ENCODE data around the gene MLLT3.

MLLT3 gene

GRCh38 chr9:20624201-20625002 is 2.1 kb upstream of the MLLT3 start:
- peak; percentile 86 to 89 for DNase-seq

- no peak for DNase-seq
These were observed 1.4 kb upstream of the MLLT3 start for GRCh38 chr9:20623748-20624124.

GRCh38 chr9:20623021-20623747 is 885 bp upstream of the MLLT3 start:
- peak in 1 of 2 experiments; percentile 64 for DNase-seq

- DNase-seq = peak; percentile 69 to 84
These were observed 599 bp downstream of the MLLT3 start for GRCh38 chr9:20621471-20622329.

- peak in 1 of 2 experiments; percentile 34 for DNase-seq
These were observed 1.4 kb downstream of the MLLT3 start for GRCh38 chr9:20620650-20621470.

GRCh38 chr9:20619487-20620200 is 2.7 kb downstream of the MLLT3 start:
- DNase-seq = peak; percentile 45 to 50

- DNase-seq = peak; percentile 34 to 65
These were observed 3.9 kb downstream of the MLLT3 start for GRCh38 chr9:20618361-20618802.

GRCh38 chr9:20616808-20617207 is 5.5 kb downstream of the MLLT3 start:
- no peak for DNase-seq

GRCh38 chr9:20614602-20615216 is 7.6 kb downstream of the MLLT3 start:
- no peak for DNase-seq

- peak in 1 of 2 experiments; percentile 9 for DNase-seq
These were observed 10.5 kb downstream of the MLLT3 start for GRCh38 chr9:20611691-20612287.

- DNase-seq = no peak
These were observed 11.7 kb downstream of the MLLT3 start for GRCh38 chr9:20610591-20610990.

- DNase-seq = no peak
These were observed 13.7 kb downstream of the MLLT3 start for GRCh38 chr9:20608582-20608981.

- DNase-seq = peak in 1 of 2 experiments; percentile 58
These were observed 15.6 kb downstream of the MLLT3 start for GRCh38 chr9:20606652-20607051.

- DNase-seq = peak in 1 of 2 experiments; percentile 22
These were observed 17.7 kb downstream of the MLLT3 start for GRCh38 chr9:20604562-20604961.

- DNase-seq = no peak
These were observed 18.6 kb downstream of the MLLT3 start for GRCh38 chr9:20603524-20604268.

GRCh38 chr9:20601292-20601691 is 21.0 kb downstream of the MLLT3 start:
- DNase-seq = no peak

- DNase-seq = no peak
These were observed 23.1 kb downstream of the MLLT3 start for GRCh38 chr9:20599195-20599594.

- DNase-seq = no peak
These were observed 23.9 kb downstream of the MLLT3 start for GRCh38 chr9:20598367-20598766.

GRCh38 chr9:20597862-20598261 is 24.4 kb downstream of the MLLT3 start:
- no peak for DNase-seq

GRCh38 chr9:20594608-20595007 is 27.7 kb downstream of the MLLT3 start:
- DNase-seq = no peak
